Activated effector memory CD4-positive, alpha-beta T cell treated with anti-CD3 and anti-CD28 coated beads, Interleukin-2, amount 50 U/mL, for 16 hours (primary cell): ENCODE data around the gene DENND1A.
"Not testable (repeated sequence)": the region's sequence is repeated elsewhere in the genome, so short reads cannot be mapped to it uniquely, and the experiment has no call there.

Source experiments
- DNase-seq: peaks from one replicate; pipeline ENCODE4 v3.0.0-alpha.2; 2020

The DENND1A gene

GRCh38 chr9:123922431-123922830, 7.5 kb downstream of the DENND1A start:
- no peak for DNase-seq

DNA sequence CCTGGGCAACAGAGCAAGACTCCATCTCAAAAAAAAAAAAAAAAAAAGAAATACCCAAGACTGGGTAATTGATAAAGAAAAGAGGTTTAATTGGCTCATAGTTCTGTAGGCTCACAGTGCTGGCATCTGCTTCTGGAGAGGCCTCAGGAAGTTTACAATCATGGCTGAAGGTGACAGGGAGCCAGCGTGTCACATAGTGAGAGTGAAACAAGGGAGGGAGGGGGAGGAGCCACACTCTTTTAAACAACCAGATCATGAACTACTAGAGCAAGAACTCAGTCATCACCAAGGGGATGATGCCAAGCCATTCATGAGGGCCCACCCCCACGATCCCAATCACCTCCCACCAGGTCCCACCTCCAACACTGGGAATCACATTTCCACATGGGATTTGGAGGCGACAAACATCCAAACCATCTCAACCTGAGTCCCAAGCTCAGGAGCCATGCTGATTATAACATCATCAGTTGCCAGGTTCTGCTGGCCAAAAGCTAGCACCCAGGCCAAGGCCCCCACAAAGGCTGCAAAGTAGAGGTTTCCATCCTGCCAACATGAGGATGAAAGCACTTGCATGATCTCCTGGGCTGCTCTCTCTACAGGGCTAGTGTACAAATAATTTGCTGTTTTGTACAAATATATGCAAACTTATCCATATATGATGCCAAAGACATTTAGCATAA, 15.3 kb downstream of the DENND1A start:
- no peak for DNase-seq

- no peak for DNase-seq
Observed at GRCh38 chr9:123912167-123912897, 17.6 kb downstream of the DENND1A start.

- DNase-seq: no peak
Observed at GRCh38 chr9:123911024-123911423, 18.9 kb downstream of the DENND1A start.

GRCh38 chr9:123909192-123909591, 20.7 kb downstream of the DENND1A start:
- not testable (repeated sequence) for DNase-seq

DNA sequence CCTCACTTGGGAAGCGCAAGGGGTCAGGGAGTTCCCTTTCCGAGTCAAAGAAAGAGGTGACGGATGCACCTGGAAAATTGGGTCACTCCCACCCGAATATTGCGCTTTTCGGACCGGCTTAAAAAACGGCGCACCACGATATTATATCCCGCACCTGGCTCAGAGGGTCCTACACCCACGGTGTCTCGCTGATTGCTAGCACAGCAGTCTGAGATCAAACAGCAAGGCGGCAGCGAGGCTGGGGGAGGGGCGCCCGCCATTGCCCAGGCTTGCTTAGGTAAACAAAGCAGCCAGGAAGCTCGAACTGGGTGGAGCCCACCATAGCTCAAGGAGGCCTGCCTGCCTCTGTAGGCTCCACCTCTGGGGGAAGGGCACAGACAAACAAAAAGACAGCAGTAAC, 26.4 kb downstream of the DENND1A start:
- DNase-seq: not testable (repeated sequence)

- no peak for DNase-seq
Observed at GRCh38 chr9:123894822-123895221, 35.1 kb downstream of the DENND1A start.

GRCh38 chr9:123893831-123894460, 36.0 kb downstream of the DENND1A start:
- no peak for DNase-seq

- DNase-seq: no peak
Observed at GRCh38 chr9:123893115-123893514, 36.8 kb downstream of the DENND1A start.

DNA sequence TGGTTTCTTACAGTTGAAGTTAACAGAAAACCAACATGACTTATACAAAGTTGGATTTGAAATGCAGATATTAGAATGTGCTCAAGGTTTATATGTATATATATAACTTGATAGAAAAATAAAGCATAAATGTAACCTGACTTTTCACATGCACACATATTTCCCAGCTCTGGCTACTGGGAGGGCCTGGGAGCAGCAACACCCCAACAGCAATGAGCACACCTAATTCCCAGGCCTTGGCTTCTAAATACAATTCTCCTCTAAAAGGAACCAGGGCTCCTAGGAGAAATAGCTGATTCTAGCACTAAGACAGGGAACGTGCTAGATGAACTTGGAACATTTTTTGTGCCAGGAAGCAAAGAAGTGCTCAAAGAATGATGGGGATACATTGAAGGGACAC, 42.1 kb downstream of the DENND1A start:
- DNase-seq: no peak

- DNase-seq: not testable (repeated sequence)
Observed at GRCh38 chr9:123885834-123886233, 44.1 kb downstream of the DENND1A start.

DNA sequence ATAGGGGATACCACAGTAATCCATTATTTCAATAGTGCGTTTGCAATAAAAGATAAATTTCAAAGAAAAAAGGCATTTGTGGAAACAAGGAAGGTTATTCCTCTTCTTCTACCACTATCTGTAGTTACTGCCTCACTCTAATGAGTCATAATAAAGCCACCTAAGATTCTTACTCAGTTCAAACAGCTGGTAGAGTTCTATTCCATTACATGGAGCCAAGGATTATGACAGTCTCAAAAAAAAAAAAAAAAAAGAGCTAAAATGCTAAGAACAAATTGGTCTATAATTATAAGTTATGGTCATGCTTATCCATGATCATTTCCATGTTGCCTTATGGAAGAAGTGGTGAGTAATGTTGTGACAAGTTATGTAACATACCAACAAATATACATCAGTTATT, 46.3 kb downstream of the DENND1A start:
- no peak for DNase-seq

DNA sequence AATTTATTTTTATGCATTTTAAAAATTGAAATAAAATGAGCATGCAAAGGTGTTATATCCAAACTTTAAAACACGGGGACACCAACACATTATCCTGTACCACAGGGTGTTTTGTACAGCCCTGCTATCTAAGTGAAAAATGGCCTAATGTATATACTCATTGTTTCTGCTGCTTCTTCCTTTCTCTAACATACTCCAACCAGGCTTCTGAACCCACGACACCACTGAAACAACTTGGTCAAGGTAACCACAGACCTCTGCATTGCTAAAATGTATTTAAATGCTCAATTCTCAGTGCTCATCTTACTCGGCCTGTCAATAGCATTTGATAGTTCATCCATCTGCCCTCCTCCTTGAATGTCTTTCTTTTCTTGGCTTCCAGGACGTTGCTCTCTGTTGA, 48.3 kb downstream of the DENND1A start:
- DNase-seq: no peak

DNA sequence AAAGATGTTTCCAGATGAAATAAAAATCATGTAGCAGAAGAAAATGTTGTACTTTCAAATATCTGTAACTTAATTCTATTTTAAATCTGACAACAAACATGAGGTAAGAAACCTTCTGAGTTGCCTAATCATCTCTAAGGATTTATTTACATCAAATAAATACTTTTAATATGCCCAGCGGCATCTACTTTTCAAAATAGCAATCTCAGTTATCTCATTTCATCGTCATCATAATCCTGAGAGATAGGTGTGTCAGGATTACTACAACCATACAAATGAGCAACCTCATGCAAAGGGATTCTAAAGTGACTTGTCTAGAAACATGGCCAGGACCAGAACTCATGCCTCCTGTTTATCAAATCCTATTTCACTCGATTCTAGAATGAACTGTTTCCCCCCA, 49.5 kb downstream of the DENND1A start:
- DNase-seq: no peak

DNA sequence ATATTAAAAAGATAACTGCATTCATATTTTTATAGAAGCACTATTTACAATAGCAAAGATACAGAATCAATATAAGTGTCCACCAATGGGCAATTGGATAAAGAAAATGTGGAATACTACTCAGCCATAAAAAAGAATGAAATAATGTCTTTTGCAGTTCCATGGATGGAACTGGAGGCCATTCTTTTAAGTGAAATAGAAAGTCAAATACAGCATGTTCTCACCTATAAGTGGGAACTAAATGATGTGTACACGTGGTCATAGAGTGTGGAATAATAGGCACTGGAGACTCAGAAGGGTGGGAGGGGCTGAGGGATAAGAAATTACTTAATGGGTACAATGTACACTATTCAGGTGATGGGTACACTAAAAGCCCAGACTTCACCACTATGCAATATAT, 53.2 kb downstream of the DENND1A start:
- DNase-seq: no peak

GRCh38 chr9:123872710-123873109, 57.2 kb downstream of the DENND1A start:
- no peak for DNase-seq

DNA sequence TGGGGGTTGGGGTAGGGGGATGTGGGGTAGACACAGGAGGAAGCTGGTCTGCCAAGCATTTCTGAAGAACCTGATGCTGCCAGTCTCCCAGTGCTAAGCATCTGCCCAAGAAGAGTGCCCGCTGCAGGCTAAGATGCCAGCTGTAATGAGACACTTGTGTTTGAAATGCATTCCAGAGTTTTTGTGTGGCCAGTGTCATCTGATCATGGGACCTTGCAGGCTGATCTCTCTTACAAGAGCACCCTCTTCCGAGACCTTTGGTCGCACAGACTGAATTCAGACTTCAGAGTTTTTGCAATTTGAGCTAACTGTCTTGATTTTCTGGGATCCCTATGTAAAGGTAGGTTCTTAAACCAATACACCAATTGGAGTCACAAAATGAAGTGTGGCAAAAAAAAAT, 58.1 kb downstream of the DENND1A start:
- DNase-seq: no peak

DNA sequence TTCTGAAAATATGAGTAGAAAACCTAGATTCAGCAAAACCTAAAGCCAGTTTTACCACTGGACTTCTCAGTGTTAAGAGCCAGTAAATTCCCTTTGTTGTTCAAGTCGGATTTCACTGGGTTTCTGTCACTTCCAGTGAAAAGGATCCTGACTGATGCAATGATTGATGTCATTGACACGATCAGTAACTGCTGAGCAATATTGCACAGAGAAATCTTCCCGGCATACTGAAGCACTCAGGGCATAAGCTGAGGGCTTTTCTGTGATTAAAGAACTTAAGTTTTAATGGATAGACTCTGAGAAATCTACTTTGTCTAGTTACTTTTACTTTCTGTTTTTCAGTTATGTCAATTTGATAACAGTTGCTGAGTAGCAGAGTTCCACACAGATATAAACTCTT, 61.9 kb downstream of the DENND1A start:
- DNase-seq: no peak

DNA sequence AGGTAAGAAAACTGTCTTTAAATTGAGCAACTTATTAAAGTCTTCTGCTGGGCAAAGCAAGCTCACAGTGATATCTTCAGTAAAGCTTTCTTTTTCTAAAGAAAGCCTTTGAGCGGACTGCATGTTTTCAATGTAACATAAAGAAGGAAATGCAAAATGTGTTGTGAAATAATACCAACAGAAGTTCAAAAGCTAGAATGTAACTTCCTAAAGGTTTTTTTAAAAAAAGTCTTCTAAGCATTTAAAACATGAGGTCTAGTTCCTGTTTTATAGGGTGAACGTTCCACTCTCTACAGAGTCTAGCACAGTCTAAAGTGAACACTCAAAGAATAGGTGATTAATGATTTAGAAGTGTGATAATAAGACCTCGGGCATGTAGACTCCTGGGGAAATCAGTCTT, 62.9 kb downstream of the DENND1A start:
- DNase-seq: no peak

- DNase-seq: no peak
Observed at GRCh38 chr9:123866497-123866896, 63.4 kb downstream of the DENND1A start.

- DNase-seq: no peak
Observed at GRCh38 chr9:123865226-123866000, 64.5 kb downstream of the DENND1A start.

- no peak for DNase-seq
Observed at GRCh38 chr9:123864251-123864650, 65.7 kb downstream of the DENND1A start.

DNA sequence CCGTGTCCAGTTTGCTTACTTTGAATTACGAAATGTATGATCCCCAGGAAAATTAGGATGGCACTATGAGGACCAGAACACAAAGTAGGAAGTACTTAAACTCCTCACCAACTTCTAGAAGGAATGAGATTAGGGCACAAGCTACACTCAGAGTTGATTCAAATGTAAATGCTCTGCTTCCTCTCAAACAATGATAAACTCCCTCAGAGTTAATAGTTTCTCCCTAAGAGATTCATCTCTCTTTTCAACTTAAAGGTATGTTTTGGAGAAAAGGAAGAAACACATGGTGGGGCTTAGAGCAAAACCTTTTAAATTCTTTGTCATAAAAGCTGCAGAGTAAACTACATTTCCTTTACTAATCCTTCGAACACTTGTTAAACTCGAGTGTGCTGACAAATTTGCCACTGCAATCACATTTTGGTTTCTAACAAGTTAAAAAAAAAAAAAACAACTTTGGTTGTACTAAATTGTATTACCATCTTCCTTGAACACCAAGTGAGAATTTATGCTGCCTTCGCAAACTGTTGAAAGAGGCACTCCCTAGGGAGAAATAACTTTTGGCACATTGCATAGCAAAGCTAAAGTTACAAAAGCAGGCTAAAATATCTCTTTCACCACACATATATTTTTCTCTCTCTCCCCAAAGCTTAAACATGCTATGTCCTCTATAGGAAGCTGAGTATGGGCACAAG, 66.6 kb downstream of the DENND1A start:
- no peak for DNase-seq
